NCI-H526 treated with DMSO at 0.1 percent for 48 hours (cell line): ENCODE measurements around the gene WDR82.

Experiments used
- DNase-seq: peaks from one replicate; lab custom pipeline; 2025; lab: John Stamatoyannopoulos, UW

Gene WDR82

DNA sequence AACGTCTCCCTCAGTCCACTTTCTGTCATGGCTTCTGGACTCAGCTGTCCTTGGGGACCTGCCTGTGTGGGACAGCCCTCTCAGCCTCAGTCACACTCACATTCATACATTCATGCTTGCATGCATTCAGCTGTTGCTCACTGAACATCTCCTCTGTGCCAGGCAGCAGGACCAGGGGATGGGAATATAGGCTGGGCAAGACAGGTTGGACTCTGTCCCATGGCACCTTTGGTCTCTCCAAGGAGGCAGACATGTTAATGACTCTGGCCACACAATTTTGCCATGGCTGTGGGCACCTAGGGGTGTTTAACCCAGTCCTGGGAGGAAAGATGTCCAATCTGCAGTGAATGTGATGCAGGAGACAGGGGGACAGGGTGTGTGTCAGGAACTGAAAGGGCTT is 29.9 kb upstream of the WDR82 start:
- DNase-seq, result no peak

DNA sequence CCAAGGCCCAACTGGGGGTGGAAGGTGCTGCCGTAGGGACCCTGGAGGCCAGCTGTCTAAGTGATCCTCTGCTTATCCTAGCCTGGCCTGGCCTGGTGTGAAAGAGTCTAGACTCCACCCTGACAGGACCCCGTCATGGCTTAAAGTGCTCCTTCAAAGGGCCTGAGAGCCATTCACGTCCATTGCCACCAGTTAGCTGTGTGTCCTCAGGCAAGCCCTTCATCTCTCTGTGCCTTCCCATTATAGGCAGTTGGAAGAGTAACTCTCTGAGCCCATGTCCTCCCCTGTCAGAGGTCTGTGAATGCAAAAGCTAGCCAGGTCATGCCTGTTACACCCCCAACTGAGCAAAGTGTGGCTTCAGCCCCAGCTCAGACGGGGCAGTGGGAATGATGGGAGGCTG is 28.5 kb upstream of the WDR82 start:
- no peak for DNase-seq

DNA sequence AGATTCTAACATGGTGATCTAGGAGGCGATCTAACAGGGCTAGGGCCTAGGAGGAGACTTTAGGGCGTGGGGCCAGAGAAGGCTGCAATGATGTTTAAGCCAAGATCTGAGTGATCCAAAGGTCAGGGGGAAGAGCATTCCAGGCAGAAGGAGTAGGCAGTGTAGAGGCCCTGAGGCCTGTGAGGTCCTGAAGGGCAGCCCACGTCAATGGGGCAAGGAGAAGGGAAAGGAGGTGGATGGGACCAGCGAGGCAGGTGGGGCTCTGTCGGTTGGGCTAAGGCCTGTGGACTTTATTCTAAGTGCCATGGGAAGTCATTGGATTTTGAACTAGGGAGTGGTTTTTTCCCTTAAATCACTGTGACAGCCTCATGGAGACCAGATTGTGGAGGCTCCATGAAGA is 27.5 kb upstream of the WDR82 start:
- no peak for DNase-seq

DNA sequence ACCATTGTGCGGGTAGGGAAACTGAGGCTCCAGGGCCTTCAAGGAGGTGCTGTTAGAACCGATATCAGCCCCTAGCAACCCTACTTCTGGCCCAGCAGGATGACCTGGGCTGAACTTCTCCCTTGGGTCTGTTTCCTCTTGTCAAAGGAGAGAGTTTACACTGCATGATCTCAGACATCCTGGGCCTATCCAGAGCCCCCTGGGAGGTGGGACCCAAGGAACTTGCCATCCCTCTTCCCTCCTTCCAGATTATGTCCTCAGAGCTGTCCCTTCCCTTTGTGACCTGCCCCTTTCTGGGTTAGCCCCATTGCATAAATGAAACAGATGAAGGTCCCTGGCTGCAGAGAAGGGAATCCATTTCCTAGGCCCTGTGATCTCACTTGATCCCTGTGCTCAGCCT is 25.4 kb upstream of the WDR82 start:
- DNase-seq, result no peak

DNA sequence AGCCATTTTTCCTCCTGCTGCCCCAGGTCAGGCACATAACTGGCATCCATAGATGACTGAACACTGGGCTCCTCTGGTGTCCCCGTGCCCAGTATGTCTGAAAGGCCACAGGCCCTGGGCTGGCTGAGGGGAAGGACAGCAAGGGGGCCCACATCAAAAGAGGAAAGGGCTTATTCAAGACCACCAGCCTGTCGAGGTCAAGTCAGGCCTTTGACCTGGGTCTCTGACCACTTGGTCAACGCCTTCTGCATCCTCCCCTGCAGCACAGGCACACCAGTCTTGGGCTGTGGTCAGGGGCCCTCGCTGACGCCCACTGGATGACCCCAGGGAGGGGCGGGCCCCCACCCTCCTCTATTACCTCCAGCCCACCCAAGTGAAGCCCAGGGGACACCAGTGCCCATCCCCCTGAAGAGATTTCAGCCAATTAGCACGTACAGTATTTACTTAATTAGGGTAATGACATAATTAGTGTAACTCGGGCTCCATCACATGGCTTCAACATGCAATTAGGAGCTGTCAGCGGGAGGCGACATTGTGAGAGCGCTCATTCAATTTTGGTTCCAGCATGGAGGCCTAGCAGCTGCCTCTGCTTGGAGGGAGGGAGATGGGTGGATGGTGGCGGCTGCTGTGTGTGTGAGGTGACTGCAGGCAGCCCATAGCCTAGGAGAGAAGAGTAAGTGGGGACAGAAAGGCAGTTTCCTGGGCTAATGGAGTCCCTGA is 24.1 kb upstream of the WDR82 start:
- no peak for DNase-seq

DNA sequence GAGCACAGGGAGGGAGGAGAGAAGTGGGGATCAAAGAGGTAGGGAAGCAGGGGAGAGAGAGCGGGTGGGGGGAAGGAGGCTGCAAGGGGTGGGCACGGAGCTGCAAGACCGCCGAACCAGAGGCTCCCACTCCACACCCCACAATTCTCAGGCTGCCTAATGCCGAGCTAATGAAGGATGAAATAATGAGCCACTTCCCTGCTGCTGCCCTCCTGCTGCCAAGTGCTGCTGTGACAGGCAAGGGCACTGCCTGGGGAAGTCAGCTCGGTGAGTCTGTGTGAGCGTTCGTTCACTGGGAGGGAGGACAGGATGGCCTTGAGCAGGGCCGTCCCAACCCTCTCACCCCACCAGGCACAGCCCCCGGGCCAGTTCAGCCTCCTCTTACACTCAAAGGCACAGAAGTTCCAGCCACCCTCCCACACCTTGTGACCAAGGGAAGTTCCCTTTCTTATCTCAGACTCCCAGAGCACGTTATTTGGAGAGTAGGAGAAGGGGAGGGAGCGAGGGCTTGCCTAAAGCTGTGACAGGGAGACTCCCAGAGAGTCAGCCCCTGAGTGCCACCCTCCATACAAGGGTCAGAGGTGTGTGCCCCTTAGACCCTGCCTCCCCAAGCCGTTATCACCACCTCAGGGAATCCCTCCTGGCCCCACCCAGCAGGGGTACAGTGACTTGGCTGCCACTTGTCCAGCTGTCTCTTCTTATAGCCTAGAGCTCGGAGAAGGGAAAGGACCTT is 21.6 kb upstream of the WDR82 start:
- no peak for DNase-seq

DNA sequence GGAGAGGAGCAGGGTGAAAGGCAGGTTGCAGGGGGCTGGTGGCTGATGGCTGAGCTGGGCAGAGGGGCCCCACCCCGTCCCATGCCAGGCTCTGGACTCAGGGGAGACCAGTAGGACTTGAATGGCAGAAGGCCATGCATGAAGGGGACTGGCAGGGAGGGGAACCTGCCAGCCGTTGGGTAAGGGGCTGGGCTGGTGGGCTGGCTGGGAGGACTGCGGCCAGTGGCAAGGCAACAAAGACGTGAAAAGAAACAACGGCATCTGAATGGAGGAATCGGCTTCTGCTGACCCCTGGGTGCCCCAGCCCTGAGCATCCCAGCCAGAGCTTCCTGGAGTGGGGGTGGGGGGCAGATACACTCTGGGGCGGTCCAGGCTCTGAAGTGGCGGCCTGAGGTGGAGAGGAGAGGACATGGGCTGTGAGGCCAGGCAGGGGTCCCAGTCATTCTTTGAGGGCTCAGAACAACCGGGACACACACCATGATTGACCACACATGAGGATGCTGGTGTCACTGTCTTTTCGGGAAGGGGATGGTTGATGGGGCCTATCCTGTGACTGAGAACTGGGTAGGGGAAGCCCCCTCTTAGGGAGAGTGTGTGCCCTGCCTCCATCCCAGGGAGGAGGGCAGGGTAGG is 20.9 kb upstream of the WDR82 start:
- no peak for DNase-seq

DNA sequence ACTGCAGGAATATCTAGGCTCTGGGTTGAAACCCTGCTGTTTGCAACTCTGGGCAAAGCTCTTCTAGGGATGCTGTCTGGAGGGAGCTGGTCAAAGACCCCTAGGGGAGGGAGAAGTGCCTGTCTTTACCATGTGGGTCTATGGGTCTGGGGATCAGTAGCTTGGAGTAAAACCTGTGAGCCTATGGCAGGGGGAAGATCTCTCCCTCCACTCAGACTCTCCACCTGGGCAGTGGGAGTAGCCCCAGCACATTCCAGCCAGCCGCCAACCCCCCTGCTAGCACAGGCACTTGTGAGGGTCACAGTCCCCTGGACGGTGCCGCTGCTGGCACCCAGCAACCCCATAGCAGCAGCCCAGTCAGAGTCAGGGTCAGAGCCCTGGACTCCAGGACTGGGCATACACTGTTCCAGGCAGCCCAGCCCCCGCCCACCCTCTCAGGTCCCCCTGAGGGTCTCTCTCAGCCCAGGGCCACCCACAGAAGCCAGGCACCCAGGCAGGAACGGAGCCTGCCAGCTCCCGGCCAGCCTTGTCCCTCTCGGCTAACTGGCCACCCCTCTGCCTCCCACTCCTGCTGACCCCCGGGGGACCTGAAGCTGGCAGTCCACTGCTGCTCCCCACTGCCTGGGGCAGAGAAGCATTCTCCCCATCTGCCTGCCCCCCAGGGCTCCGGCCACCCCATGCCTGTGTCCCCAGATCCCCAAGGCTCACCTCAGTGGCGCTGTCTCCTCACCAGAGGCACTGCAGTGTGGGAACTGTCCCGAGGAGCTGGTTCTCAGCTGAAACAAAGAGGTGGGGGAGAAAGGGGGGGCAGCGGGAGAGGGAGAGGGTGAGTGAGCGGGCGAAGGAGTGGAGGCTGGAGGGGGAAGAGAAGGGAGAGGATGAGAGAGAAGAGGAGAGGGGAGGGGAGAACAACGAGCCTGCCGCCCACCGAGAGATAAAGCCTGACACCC is 20.0 kb upstream of the WDR82 start:
- DNase-seq, result no peak

DNA sequence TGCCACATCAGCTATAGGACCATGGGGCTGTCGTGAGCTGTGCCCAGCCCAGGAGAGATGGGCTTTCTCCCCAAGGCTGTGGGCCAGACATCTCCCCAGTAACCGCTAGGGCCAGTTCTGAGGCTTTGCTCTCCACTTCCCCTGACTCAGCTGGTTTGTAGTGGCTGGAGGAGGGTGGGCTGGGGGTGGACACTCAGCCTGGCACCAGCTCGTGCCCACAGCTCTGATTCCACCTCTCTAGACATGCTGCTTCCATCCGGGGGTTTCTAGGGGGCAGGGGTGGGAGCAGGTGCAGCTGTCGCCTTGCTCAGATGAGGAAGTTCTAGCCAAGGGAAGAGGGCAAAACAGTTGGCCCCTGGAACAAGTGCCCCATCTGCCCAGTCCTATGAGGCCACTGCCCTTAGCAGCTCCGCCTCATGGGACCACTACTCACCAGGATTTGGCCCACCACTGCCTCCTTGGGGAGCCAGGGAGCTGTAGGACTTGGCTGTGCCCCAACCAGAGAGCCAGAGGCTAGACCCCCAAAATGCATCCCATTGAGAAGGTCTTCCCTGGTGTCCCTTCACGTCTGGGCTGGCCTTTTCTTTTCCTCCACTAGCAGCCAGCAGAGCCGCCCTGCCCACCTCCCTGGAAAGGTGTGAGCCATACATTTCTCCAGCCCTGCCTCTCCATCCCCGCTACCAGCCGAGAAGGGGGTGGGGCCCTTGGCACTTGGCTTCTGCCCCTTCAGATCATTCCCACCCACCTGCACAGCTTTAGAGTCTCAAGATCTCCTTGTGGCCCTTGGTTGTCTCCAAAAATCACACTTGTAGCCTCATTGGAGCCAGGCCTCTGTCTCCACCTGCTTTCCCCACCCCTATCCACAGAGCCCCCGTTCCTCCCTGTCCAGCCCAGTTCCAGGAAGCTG is 19.0 kb upstream of the WDR82 start:
- no peak for DNase-seq

DNA sequence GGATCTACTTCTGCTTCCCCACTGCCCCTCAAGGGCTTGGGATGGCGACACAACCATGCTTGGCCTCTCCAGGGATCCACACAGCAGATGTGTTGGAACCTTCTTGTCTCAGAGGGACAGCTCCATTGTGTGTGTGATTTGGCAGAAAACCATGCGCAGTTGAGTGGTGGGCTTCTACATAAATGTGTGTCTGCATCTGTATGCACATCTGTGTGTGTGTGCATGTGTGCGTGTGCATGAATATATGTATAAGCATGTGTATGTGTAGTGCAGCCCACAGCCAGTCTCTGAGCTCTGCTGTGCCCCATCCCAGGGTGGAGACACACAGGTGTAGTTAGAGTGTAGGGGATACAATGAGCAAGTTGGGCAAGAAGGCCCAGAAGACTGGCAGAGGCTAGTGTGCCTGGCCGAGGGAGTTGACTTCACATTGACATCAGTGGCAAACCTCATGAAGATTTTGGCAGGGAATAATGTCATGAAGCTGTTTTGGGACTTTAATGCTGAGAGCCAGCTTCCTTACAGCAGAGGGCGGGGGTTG is 17.3 kb upstream of the WDR82 start:
- no peak for DNase-seq

DNA sequence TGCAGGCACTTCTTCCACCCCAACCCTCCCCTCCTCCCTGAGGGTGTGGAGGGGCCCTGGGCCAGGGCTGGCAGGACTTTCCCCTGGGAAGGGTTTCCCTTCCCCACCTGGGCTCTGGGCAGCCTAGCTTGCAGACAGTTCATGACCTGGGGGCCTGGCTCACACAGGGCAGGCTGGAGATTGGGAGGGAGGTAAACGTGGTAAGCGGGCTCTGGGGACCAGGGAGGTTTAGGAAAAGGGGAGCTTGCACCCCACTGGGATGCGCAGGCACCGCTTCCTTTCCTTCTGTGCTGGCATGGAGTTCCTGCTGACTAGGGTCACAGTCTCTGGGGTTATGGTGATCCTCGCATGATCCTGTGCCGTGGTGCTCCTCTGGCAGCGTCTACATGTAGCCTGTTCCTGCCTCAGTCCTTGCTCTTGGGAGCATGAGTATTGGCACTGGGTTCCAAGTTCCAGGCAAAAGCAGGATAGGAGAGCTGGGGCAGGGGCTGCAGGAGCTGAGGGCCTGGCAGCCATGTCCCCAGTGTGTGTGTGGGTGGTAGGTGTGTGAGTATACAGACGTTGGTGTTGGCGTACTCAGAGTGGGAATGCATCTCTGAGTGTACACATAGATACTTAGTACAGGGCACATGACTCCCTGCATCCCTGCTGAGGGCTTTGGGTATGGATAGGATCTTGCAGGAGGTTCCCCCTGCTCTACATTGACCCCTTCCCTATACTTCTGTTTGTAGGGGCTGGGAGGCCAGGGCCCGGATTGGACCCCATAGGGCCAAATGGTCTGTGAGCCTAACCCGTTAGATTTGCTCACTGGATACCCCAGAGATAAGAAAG is 16.1 kb upstream of the WDR82 start:
- DNase-seq, result no peak

DNA sequence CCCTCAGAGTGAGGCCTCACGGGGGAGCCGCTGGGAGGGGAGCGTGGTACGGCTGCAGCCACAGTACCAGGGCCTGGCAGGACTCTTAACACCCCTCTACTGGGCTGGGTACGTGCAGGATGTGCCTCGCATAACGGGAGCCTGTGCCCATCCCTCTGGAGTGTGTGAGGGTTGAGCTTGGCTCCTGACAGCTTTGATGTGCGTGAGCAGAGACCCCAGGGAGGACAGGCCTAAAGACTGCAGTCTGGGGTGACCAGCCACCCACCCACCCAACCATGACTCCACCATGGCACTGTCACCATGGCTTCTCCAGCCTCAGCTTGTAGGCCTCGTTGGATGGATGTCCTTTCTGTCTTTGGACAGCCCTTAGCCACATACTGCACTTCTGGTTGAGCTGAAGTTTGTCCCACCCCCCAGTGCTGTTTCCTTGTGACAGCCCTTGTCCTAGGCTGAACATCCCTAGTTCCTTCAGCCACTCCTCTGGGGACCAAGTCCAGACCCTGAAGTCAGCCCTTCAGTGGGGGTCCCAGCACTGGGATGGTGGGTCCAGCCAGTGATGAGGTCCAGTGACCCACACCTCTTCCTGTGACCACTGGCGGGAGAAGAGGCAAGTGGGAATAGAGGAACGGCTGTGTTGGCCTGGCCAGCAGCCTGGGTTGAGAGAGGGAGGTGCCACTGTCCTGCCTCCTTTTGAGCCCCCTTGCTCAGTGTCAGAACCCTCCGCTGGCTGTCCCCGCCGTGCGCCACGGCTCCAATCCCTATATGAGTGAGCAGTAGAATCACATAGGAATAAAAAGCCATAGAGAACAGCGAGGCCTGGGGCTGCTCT is 15.3 kb upstream of the WDR82 start:
- DNase-seq, result no peak

DNA sequence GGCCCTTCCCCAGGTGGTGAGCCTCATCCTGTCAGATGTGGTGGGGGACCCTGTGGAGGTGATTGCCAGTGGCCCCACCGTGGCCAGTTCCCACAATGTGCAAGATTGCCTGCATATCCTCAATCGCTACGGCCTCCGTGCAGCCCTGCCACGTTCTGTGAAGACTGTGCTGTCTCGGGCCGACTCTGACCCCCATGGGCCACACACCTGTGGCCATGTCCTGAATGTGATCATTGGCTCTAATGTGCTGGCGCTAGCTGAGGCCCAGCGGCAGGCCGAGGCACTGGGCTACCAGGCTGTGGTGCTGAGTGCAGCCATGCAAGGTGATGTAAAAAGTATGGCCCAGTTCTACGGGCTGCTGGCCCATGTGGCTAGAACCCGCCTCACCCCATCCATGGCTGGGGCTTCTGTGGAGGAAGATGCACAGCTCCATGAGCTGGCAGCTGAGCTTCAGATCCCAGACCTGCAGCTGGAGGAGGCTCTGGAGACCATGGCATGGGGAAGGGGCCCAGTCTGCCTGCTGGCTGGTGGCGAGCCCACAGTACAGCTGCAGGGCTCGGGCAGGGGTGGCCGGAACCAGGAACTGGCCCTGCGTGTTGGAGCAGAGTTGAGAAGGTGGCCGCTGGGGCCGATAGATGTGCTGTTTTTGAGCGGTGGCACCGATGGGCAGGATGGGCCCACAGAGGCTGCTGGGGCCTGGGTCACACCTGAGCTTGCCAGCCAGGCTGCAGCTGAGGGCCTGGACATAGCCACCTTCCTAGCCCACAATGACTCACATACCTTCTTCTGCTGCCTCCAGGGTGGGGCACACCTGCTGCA is 14.0 kb upstream of the WDR82 start:
- no peak for DNase-seq

DNA sequence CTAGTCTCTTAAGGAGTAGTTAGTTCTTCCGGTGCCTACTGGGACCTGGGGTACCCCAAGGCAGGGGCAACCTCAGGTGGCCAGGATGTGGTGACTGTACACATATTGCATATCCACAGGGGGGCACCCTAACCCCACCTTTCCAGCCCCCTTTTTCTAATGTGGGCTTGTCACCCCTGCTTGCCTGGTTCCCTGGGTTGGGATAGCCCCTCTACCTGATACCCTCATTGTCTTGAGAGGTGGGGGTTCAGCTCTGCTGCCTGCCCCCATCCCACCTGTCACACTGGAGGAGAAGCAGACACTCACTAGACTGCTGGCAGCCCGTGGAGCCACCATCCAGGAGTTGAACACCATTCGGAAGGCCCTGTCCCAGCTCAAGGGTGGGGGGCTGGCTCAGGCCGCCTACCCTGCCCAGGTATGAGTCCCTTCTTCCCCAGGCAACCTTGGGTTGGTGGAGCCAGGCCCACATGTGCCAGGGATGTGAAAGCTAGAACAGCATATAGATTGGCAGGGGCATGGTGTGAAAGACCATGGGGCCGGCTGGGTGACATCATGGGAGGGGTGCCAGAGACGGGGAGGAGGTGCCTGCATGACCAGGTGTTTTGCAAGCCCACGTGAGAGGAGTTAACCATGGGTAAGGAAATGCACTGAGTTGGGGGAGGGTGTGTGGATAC is 13.2 kb upstream of the WDR82 start:
- no peak for DNase-seq

DNA sequence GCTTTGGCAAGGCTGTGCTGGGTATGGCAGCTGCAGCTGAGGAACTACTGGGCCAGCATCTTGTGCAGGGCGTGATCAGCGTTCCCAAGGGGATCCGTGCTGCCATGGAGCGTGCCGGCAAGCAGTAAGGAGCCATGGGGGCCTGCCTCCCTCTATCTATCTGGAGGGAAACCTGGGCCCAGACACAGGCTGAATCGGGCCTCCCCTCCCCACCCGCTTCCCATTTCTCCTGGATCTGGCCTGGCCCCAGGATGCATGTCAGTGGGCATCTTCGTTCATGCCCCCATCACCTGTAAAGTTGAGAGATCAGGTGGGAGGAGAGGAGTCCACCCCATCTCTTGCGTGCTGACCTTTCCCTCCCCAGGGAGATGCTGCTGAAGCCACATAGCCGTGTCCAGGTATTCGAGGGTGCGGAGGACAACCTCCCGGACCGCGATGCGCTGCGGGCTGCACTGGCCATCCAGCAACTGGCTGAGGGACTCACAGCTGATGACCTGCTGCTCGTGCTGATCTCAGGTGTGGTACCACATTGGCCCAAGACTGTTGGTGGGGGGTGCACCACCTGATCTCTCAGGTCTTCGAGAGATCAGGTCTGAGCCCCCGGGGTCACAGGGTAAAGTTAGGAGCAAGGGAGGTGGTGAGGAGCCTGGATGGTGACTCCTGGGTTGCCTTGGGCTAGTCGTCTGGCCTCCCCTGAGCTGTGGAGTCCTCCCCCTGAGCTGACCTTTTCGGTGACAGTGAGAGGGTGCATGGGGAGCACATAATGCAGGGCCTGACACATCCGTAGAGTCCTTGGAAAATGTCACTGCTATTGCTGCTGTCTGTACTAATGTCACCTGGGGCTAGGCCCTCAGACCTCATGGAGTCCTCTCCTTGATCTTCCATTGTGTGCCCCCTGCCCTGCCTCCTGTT is 12.4 kb upstream of the WDR82 start:
- no peak for DNase-seq

DNA sequence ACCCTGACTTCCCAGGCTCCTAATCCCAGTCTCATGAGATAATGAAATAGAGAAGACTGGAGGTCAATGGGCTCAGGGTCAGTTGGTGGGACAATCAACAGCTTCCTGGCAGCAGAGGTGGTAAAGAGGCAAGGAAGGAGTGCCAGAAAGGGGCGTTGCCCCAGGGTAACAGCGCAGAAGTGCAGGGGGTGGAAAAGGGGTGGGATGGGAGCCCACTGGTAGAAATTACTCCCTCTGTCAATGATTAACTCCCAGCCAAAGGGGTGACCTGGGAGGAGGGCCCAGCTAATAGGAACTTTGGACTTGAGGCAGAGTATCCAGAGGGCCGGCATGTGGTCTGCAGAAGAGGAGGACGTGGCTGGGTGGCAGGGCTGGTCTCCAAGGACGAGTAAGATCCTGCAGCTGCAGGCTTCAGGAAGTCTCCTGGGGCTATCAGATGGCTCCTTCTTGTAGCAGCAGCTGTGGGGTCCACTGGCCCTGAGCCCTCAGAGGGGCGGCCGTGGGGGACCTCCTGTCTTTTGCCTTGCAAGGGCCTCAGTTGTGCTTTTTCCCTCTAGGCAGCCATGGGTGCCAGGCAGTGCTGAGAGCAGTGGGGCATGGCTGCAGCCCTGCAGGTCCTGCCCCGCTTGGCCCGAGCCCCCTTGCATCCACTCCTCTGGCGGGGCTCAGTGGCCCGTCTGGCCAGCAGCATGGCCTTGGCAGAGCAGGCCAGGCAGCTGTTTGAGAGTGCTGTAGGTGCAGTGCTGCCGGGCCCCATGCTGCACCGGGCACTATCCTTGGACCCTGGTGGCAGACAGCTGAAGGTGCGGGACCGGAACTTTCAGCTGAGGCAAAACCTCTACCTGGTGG is 11.5 kb upstream of the WDR82 start:
- no peak for DNase-seq
